Measurements from ENCODE around the gene TRAPPC2B.
"Not testable (repeated sequence)": the region's sequence is repeated elsewhere in the genome, so short reads cannot be mapped to it uniquely, and the experiment has no call there.

The TRAPPC2B gene

DNA sequence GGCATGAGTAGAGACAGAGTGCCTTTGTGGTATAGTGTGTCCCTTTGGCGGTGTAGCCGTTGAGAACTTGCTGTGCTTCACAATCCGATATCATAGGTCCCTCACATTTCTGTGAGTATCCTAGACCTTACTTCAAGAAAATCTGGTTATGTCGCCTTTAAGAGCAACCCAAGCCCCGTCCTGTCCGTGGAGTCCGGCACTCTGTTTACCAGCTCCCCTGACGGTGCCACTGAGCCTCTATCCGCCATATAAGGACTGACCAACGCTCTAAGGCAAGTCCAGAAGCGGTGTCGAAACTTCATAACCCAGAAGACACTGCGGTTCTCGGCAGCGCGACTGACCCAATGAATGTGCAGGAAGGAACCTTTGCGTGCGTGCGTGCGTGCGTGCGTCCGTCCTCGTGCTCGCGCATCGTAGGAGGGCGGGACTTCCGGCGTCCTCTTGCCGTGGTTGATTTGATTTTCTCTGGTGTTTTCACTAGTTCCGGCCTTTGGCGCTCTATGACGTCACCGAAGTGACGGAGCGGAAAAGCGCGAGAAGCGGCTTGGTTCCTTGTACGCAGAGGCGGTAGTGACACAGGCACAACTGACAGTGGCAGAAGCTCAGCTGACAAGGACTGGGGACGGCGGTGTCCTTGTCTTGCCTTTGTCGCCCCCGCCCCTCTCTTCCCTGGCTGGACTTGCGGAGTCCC is at the start of gene TRAPPC2B, which contains the start of gene ZNF547:
Gene TRAPPC2B (plus strand): TSS at position 555 of the 691 bp plus-strand sequence. CDS start 1,283 bp downstream, outside the sequence.
Gene ZNF547 (plus strand): TSS at position 555 of the 691 bp plus-strand sequence. CDS start 5,005 bp downstream, outside the sequence.
- ATAC-seq = peak; percentile 96

DNA sequence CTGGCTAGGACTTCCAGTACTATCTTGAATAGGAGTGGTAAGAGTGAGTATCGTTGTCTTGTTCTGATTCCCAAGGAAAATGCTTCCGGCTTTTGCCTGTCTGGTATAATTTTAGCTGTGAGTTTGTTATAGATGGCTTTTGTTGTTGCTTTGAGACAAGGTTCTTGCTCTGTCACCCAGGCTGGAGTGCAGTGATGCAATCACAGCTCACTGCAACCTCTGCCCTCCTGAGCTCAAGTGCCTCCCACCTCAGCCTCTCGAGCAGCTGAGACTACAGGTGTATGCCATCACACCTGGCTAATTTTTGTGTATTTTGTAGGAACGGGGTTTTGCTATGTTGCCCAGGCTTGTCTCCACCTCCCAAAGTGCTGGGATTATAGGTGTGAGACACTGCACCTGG is 49.2 kb upstream of the TRAPPC2B start:
- no peak for ATAC-seq

DNA sequence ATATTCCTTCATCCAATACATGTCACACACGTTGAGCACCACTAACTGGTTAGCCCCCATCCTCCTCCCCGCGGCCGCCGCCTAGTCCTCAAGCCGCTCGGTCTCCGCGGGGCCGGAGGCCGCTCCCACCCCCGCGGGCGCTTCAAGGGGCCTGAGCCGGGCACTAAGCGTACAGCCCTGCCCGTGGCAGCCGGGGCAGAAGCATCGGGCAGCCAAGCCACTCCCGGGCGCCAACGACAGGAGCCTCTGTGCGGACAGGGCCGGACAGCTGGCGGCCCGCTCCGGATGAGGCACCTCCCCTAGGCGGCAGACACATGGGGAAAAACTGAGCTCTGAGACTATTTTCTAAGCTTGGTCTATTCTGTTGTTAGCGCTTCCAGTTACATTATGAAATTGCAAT is 45.8 kb upstream of the TRAPPC2B start:
- ATAC-seq = no peak

DNA sequence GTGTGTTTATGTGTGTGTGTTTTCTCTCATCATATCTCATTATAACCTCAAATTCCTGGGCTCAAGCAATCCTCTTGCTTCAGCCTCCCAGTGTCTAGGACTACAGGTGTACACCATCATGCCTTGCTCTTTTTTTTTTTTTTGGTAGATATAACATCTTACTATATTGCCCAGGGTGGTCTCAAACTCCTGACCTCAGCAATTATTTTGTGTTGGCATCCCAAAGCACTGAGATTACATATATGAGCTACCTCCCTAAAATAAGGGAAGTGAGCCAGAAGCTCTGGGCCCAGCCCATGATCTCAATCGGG is 43.5 kb upstream of the TRAPPC2B start:
- no peak for ATAC-seq

DNA sequence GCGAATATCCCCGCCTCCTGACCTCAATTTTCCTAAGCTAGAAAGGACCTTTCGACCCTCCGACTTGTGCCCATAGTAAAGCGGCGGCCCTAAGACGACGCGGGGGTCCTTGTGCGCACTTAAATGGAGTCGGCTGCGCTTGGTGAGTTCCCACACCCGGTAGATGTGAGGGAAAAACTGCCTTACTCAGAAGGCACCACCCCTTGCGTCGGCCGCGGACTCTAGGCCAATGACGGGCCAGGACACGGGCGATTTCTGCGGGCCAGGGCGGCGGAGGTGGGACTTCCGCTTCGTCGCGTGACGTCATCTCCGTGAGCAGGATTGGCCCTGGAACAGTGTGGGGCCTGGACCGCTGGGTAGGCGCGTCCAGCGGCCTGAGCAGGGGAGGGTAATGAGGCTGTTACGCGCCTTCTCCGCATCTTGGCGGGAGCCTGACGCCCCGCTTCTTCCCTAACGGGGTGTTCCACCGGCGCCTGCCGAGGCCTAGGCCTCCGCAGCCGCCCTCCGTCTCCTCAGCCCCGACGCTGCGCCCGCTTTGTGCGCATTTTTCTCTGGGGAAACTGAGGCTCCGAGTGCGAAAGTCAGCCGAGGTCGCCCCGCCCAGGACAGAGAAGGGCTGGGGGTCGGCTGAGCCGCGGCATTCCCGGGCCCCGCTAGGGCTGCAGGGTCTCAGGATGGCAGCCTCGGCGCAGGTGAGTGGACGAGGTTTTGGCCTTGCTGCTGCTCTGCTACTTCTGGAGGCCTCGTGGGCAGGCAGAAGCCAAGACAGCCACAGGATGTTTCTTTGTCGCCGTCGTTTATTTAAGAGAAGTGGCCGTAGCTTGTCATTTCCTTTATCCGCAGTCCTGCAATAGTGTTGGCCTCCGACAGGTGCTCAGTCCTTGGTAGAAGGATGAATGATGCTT is 42.9 kb upstream of the TRAPPC2B start, which contains the start of gene ZNF543:
Gene ZNF543 (plus strand): TSS at position 293 of the 905 bp plus-strand sequence. CDS start 382 bp downstream, at position 675.
- peak; percentile 99 for ATAC-seq

DNA sequence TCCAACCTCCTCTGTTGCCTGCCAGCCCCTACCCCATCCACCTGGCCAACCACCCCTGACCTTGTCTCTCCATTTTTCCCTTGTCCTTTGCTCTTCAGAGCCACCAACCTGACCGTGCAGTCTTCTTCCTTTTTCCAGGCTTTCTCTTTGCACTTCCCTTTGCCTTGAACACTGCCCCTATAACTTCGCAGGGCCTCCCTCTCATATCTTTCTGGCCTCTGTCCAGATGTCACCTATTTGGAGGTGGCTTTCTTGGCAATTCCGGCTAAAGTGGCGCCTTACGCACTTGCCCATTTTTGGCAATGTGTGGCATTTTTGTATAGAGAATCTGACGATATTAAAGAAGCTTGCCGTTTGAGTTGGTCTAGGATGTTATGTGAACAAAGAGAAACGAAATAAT is 42.2 kb upstream of the TRAPPC2B start:
- ATAC-seq = no peak

DNA sequence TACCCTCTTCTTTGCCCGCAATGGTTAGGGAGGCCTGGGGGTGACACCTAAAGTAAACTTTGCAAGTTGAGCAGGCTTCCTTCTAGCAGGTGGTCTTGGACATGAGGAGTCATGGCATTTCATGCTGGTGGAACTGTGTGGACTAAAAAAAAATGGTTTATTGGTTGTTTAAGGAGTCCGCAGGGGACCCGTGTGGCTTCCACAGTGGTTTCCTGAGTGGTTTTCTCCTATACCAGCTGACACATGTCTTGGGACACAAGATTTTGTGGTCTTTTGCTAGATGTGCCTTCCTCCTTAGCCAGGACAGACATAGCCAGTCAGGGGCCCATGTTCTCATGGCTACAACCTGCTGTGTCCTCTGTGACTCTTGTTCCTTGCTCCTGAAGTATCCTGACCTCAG is 41.6 kb upstream of the TRAPPC2B start:
- ATAC-seq = no peak

DNA sequence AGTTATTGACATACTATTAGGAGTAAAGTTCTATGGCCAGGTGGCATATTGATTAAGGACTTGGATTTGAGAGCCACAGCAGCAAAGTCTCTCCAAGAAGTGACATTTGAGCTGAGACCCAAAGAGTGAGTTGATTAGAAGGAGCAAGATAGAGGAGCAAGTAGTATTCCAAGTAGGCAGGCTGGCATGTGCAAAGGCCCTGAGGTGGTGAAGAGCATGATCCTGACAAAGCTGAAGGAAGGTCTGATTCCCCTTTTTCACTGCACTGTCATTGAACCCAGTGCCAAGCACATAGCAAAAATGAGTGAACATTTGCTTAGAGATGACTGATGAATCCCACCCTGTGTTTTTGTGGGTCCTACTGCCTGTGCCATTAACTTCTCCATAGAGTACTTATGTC is 38.4 kb upstream of the TRAPPC2B start:
- ATAC-seq = no peak

DNA sequence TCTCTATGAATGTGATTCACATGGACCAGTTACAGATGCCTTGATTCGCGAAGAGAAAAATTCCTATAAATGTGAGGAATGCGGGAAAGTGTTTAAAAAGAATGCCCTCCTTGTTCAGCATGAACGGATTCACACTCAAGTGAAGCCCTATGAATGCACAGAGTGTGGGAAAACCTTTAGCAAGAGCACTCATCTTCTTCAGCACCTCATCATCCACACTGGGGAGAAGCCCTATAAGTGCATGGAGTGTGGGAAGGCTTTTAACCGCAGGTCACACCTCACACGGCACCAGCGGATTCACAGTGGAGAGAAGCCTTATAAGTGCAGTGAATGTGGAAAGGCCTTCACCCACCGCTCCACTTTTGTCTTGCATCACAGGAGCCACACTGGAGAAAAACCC is 35.4 kb upstream of the TRAPPC2B start:
- no peak for ATAC-seq

DNA sequence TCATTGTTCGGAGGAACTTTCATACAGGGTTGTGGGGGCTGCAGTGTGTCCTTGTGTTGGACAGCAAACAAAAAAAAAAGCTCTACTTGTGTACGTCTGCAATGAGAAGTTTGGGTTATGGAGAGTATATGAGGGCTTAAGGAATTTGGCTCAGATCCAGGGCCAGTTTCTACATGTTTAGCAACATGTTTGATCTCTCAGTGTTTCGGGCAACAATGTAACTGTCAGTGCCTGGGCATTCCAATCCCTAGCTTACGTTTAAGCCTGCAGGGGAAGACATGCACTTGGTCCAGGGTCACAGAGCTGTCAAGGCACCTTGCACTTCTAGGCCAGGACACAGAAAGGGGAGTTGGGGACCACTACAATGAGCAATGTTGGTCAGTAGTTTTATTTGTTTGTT is 29.2 kb upstream of the TRAPPC2B start:
- no peak for ATAC-seq

DNA sequence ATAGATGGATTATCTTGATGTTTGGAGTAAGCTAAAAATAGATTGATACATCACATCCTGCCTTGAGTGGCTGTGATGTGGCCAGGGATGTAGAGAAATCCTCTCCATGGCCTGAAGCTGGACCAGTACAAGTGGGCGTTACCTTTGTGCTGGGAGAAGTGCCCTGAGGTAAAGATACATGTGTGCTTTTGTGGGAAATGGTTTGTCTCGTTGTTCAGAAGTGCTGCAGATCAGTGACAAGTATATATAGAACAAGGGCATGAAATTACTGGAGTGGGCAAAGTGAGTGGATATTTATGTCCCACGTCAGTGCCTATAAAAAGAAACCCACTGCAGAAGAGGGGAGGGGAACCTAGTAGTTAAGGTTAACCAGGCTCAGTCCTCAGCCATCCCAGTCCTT is 24.5 kb upstream of the TRAPPC2B start:
- ATAC-seq = no peak

DNA sequence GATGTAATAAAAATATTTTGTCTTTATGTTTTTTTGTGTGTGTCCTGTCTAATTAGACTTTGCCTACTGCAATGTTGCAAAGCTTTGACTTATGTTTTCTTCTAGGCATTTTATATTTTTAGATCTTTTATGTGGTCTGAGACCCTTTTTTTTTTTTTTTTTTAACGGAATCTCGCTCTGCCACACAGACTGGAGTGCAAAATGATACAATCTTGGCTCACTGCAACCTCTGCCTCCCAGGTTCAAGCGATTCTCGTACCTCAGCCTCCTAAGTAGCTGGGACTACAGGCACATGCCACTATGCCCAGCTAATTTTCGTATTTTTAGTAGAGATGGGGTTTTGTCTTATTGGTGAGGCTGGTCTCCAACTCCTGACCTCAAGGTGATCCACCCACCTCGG is 20.8 kb upstream of the TRAPPC2B start:
- ATAC-seq = no peak

DNA sequence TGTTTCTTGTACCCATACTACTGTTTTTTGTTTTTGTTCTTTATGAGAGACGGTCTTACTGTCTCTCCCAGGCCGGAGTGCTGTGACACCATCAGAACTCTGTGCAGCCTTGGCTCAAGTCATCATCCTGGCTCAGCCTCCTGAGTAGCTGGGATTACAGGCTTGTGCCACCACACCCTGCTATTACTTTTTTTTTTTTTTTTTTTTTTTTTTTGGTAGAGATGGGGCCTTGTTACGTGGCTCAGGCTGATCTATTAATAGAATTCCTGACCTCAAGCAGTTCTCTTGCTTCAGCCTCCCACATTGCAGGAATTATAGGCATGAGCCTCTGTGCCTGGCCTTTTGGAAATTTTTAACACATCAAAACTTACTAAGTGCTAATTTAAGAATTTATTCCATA is 15.2 kb upstream of the TRAPPC2B start:
- ATAC-seq = no peak

DNA sequence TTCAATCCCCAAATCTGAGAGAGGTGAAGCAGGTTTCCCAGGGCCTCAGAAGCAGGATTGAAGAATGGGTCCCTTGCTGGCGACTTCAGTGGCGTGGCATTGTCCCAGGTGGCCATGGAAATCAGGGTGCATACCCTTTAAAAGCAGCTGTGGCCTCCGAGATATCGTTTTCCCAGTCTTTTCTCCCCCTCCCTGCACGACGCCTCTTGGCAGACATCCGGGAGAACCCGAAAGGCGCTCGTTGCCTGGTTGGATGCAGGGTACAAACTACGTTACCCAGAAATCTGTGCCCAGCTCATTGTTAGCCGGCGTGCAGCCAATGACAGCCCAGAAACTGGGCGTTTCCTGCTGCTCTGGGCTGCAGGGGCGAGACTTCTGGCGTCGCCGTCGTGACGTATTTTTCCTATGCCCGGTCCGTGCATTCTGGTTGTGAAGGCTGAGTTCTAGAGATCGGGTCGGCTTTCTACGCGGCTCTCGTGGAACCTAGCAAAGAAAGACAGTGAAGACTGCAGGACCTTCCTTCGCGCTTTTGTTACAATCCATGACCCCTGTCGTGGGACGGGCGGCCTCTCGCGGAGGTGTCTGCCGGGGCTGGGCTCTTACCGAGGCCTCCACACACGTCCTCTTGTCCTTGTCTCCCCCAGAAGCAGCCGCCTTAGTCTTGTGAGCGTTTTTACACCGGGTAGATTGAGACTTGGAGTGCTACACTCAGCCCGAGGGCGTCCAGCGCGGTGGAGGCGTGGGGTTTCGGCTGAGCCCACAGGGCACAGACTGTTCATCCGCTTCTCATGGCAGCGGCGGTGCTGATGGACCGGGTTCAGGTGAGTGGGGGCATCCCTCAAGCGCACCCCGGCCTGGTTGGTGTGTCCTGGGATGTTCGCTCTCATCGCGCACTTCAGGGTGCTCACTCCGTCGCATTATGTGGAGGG is 12.2 kb upstream of the TRAPPC2B start, which contains the start of gene ZNF304:
Gene ZNF304 (plus strand): TSS at position 395 of the 929 bp plus-strand sequence. CDS start 394 bp downstream, at position 789.
- ATAC-seq = peak; percentile 100

DNA sequence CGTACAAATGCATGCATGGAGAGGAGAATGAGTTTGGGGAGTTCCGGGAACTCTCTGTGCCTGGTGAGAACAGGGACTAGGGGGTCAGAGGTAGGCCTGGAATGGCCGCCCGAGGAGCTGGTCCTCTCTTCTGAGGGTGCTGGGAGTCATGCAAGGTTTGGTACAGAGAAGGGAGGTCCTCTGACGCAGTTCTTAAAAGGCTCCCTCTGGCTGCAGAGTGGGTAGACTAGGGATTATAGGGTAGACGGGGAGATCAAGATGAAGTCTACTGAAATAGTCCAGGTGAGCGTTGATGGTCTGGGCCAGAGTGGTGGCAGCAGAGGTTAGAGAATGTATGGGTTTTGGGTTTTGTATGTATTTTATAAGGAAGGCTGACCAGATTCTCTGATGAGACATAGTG is 11.5 kb upstream of the TRAPPC2B start:
- ATAC-seq = no peak

DNA sequence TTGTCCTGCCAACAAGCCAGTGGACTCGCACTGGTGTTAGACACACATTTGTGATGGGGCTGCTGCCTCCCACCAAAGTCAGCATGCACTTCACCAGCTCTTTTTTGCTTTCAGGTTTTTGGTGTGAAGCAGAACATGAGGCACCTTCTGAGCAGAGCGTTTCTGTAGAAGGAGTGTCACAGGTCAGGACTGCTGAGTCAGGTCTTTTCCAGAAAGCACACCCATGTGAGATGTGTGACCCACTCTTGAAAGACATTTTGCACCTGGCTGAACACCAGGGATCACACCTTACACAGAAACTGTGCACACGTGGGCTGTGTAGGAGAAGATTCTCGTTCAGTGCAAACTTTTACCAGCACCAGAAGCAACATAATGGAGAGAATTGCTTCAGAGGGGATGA is 7.4 kb upstream of the TRAPPC2B start:
- ATAC-seq = no peak

DNA sequence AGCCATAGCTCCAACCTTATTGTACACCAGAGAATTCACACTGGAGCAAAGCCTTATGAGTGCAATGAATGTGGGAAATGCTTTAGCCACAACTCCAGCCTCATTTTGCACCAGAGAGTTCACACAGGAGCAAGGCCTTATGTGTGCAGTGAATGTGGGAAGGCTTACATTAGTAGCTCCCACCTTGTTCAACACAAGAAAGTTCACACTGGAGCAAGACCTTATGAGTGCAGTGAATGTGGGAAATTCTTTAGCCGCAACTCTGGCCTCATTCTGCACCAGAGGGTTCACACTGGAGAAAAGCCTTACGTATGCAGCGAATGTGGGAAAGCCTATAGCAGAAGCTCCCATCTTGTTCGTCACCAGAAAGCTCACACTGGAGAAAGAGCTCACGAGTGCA is 5.9 kb upstream of the TRAPPC2B start:
- no peak for ATAC-seq

DNA sequence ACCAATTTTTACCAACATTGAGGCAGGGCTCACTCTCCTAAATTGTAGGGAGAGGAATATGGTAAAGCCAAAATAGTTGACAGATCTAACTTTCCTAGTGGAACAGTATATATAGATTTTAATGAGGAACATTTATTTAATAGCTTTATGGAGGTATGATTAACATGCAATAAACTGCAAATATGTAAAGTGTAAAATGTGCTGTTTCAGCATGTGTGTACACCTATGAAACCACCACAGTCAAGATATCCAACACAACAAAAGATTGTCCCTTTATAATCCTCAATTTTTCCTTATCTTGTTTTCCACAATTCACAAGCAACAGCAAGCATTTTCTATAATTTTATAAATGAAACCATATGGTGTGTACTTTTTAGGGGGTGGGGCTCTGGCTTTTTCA is 4.1 kb upstream of the TRAPPC2B start:
- no peak for ATAC-seq

DNA sequence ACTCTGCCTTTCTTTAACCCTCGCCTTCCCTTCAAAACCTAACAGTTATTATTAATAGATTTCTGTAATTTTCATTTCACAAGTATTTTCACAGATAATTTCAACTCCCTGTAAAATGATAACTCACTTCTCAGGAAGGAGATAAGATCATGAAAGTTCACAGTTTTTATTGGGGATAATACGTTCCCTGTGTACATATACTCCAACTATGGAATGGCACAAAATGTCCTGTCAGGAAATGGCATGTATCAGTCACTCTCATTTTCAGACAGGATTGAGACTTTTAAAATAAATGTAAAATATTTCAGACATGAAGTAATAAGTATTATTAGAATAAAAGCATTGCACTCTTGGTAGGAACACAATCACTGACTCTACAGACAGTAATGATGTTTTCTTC is 932 bp upstream of the TRAPPC2B start:
- no peak for ATAC-seq

DNA sequence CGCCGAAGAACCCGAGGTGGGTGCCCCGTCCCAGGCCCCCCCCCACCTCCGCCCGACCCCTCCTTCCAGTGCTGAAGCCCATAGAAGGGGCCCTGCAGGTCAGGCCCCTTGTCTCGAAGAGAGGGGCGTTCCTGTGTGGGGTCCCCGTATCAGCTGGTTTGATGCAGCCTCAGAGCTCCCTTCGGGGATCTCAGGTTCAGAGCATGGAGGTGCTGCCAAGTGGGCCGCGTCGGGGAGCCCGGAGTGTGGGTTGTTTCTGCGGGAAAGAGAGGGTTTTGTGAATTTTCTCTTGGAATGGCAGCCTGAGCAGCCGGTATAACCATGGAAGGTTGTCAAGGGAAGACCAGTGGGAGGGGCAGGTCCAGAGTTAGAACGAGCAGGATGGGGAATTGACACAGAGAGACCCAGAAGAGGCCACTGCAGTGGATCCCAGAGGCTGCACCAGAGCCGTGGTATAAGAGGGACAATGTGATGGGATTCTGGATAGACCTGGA is 384 bp downstream of the TRAPPC2B start:
- ATAC-seq = no peak

DNA sequence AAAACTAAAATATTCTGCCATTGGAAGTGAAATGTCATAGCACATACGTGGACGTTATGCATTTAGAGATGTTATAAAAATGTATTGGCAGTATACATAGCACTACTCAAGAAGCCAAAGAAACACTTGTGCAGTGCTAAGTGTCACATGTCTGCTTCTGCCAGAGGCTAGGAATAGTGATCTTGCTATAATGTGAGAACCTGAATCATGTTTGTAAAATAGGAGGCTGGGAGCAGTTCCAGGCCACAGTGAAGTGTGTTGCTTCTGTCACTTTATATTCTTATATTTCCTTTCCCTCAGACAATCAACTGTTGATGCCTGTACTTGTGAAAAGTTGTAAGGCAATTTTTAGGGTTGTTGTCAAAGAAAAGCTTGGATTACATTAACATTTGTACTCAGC is 3.4 kb downstream of the TRAPPC2B start:
- ATAC-seq = no peak

DNA sequence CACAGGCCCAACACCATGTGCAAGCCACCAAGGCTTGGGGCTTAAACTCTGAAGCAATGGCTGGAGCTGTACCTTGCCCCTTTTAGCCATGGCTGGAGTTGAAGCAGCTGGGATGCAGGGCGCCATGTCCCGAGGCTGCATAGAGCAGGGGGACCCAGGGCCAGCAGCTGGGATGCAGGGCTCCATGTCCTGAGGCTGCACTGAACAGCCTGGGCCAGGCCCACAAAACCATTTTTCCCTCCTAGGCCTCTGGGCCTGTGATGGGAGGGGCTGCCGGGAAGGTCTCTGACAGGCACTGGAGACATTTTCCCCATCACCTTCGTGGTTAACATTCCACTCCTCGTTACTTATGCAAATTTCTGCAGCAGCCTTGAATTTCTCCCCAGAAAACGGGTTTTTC is 10.8 kb downstream of the TRAPPC2B start:
- no peak for ATAC-seq

DNA sequence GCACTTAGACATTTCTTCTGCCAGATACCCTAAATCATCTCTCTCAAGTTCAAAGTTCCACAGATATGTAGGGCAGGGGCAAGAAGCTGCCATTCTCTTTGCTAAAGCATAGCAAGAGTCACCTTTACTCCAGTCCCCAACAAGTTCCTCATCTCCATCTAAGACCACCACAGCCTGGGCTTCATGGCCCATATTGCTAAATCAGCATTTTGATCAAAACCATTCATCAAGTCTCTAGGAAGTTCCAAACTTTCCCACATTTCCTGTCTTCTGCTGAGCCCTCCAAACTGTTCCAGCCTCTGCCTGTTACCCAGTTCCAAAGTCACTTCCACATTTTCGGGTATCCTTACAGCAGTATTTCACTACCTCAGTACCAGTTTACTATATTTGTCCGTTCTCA is 11.3 kb downstream of the TRAPPC2B start:
- not testable (repeated sequence) for ATAC-seq
